ENCODE measurements around the gene CLCN5. TPM values are rescaled to one million over a fixed set of nuclear protein-coding genes. Genes with fewer than 3 reads are reported as not detected.

CLCN5 gene
- total RNA-seq, 2 experiments from 2014 or later: 2.5 to 2.9 TPM

DNA sequence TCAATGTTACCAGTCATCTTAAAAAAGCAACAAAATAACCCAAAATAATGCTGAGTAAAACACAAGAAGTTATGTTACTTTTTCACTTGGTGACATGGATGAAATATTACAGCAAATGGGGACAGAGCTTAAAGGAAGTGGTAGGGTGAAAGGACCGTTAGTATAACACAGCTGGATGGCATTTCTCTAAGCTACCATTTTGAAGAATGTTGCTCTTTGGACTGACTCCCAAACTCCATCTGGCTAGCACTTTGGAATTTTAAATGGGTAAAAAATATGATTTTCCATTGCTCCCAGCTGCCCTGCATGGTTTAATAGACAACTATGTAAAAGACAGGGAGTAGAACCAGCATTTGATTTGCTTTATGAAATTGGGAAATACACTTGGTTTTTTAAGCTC lies 27.6 kb downstream of the CLCN5 start:
- H3K9me3 Mint-ChIP-seq: no peaks in the 10 kb centered on the region
- no peak overlapping the region for H3K27ac Mint-ChIP-seq
- no peak for DNase-seq
- CTCF ChIA-PET: no interaction called here
- H3K36me3 Mint-ChIP-seq: no peaks in the 10 kb centered on the region
- intact Hi-C loops (cut with micrococcal nuclease): no loop called here
- POLR2A ChIA-PET: no interaction called here
- H3K27me3 Mint-ChIP-seq: no peaks in the 10 kb centered on the region
- no peak overlapping the region for H3K4me3 Mint-ChIP-seq
- H3K4me1 Mint-ChIP-seq (ENCODE audit: low read depth): no peaks in the 10 kb centered on the region

DNA sequence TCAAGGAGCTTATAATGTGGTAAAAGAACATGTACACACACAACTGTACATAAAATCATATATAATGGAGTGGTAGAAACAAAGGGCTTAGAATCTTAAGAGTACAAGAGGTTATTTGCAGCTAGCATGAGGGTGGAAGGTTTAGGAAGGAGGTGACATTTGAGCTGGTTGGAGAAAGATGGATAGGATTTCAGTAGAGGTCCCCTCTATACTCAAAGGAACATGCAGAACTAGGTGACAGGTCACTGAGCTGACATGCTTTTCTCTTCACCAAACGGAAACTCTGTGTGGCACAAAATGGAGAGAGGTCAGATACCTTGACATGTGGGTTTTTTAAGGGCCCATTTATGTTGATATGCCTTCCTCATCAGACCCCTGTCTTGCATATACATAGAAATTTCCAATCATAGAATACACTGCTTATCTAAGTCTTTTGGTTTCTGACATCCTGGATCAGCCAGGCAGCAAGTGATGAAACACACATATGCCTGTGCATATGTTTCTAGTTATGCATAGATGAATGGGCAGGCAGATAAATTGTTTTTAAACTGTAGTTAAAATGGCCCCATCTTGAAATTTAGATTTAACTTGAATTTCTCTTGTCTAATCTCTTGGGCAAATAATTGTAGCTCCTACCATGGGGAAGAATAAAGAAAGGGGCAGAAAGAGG lies 29.3 kb downstream of the CLCN5 start:
- Mint-ChIP-seq H3K4me1 (ENCODE audit: low read depth) (no peaks in the 10 kb centered on the region), H3K27ac (no peak overlapping the region), H3K36me3 (no peaks in the 10 kb centered on the region), H3K9me3 (no peaks in the 10 kb centered on the region), H3K4me3 (no peak overlapping the region), H3K27me3 (no peaks in the 10 kb centered on the region)
- intact Hi-C loops (cut with micrococcal nuclease): no loop called here
- CTCF ChIA-PET: interaction anchor here (1.0 kb wide), 1 partner anchor 36 kb away, joined by 3 read pairs; no protein-coding TSS in a partner anchor
- DNase-seq: no peak
- POLR2A ChIA-PET: no interaction called here

DNA sequence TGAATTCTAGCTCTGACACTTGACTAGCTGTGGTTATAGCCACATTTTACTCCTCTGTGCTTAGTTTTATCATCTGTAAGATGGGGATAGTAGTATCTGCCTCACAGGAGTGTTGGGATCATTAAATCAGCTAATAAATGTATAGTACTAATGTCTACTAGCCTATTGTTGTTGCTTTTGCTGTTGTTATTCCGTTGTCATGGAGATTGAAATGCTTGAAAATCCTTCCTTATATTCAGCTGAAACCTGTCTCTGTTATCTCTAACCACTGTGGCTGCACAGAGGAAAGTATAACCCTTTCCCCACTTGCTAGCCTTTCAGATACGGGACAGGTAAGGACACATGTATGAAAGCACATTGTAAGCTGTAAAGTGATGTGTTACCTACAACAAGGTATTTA lies 33.9 kb downstream of the CLCN5 start:
- ChIA-PET CTCF (no interaction called here), POLR2A (no interaction called here)
- DNase-seq: no peak
- no peaks in the 10 kb centered on the region for H3K4me1 Mint-ChIP-seq (ENCODE audit: low read depth)
- no peak overlapping the region for H3K4me3 Mint-ChIP-seq
- no peaks in the 10 kb centered on the region for H3K9me3 Mint-ChIP-seq
- no peaks in the 10 kb centered on the region for H3K27me3 Mint-ChIP-seq
- H3K27ac Mint-ChIP-seq: no peak overlapping the region
- no peaks in the 10 kb centered on the region for H3K36me3 Mint-ChIP-seq
- intact Hi-C loops (cut with micrococcal nuclease): no loop called here

DNA sequence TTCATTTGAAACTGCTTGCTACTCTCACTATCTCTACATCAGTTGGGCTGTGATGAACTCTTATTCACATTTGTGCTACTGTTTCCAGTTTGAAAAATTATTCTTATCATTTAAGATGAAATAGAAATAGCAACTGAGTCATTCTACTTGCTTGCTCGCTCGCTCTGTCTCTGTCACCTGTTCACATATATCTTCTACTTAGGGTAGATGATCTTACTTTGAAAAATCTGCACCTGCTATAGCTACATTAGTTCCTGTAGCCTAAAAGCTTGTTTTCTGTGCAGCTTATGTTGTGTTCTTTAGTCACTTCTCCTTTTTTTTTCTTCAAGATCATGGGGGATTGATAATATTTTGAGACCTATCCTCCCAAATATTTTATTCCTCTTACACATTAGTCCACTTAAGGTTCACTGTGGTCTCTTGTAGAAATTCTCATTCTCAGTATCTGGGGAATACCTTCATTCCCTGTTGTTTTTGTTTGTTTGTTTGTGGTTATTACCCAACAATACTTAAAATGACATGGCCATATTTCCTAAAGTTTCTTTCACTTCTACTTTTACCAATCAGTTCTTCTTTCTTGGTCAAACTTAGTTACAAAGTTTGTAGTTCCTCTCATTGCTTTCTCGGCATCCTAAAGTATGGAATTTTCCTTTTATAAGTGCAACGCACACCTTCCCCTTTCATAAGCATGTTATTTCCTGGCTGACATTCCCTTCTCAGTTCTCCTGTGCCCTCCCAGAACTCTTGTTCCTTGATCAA lies 36.5 kb downstream of the CLCN5 start:
- Mint-ChIP-seq H3K36me3 (no peaks in the 10 kb centered on the region), H3K9me3 (no peaks in the 10 kb centered on the region), H3K27ac (no peak overlapping the region), H3K27me3 (no peaks in the 10 kb centered on the region), H3K4me3 (no peak overlapping the region), H3K4me1 (ENCODE audit: low read depth) (no peaks in the 10 kb centered on the region)
- ChIA-PET CTCF (no interaction called here), POLR2A (no interaction called here)
- intact Hi-C loops (cut with micrococcal nuclease): no loop called here
- DNase-seq: no peak

DNA sequence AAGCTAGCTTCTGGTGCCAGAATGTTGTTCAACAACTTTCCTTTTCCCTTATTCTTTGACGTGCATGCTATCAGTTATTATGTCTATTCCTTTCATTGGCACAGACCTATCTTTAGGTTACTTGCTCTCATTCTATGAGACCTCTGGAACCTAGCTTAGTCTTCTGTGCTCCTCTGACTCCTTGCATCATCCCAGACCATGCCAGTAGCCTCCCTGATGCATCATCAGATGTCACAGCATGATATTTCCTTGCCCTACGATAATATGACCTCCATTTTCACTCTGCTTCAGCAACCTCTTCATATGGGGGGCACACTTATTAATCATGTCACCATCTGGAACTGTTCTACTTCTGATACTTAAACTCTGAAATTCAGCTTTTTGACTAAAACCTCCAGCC lies 37.2 kb downstream of the CLCN5 start:
- no peaks in the 10 kb centered on the region for H3K4me1 Mint-ChIP-seq (ENCODE audit: low read depth)
- no peak overlapping the region for H3K4me3 Mint-ChIP-seq
- H3K9me3 Mint-ChIP-seq: no peaks in the 10 kb centered on the region
- DNase-seq: no peak
- H3K27ac Mint-ChIP-seq: no peak overlapping the region
- intact Hi-C loops (cut with micrococcal nuclease): no loop called here
- no peaks in the 10 kb centered on the region for H3K36me3 Mint-ChIP-seq
- no peaks in the 10 kb centered on the region for H3K27me3 Mint-ChIP-seq
- ChIA-PET POLR2A (no interaction called here), CTCF (no interaction called here)

DNA sequence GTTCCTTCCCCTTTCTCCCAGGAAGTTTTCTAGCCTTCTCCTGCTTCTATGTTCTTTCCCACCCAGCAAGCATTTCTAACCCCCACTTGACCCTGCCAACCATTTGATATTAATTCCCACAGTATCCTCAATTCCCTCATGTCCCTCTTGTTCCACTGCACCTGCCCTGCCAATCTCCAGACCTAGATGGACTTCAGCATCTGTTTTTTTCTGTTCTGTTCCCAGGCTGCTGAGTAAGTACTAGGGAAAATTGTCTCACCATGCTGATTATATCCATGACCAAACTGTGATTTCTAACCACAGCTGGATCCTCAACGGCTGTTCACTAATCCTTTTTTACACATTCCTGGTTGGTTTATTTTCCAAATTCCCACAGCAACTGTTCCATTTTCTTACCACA lies 37.7 kb downstream of the CLCN5 start:
- no peaks in the 10 kb centered on the region for H3K27me3 Mint-ChIP-seq
- intact Hi-C loops (cut with micrococcal nuclease): no loop called here
- CTCF ChIA-PET: no interaction called here
- H3K4me1 Mint-ChIP-seq (ENCODE audit: low read depth): no peaks in the 10 kb centered on the region
- H3K9me3 Mint-ChIP-seq: no peaks in the 10 kb centered on the region
- DNase-seq: no peak
- H3K36me3 Mint-ChIP-seq: no peaks in the 10 kb centered on the region
- POLR2A ChIA-PET: no interaction called here
- no peak overlapping the region for H3K4me3 Mint-ChIP-seq
- no peak overlapping the region for H3K27ac Mint-ChIP-seq

DNA sequence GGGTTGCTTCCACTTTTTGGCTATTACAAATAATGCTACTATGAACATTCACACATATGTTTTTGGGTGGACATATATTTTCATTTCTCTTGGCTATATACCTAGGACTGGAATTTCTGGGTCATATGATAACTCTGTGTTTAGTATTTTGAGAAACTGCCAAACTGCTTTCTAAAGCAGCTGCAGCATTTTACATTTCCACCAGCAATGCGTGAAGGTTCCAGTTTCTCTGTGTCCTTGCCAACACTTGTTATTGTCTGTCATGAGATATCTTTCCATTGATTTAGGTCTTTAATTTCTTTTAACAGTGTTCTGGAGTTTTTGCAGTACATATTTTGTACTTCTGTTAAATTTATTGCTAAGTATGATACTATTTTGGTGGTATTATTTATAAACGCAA lies 48.3 kb downstream of the CLCN5 start:
- Mint-ChIP-seq H3K4me1 (ENCODE audit: low read depth) (no peaks in the 10 kb centered on the region), H3K27ac (no peak overlapping the region), H3K27me3 (no peaks in the 10 kb centered on the region), H3K36me3 (peaks cover 2% of the 10 kb centered on the region), H3K9me3 (no peaks in the 10 kb centered on the region), H3K4me3 (no peak overlapping the region)
- intact Hi-C loops (cut with micrococcal nuclease): no loop called here
- POLR2A ChIA-PET: no interaction called here
- DNase-seq: no peak
- CTCF ChIA-PET: no interaction called here

DNA sequence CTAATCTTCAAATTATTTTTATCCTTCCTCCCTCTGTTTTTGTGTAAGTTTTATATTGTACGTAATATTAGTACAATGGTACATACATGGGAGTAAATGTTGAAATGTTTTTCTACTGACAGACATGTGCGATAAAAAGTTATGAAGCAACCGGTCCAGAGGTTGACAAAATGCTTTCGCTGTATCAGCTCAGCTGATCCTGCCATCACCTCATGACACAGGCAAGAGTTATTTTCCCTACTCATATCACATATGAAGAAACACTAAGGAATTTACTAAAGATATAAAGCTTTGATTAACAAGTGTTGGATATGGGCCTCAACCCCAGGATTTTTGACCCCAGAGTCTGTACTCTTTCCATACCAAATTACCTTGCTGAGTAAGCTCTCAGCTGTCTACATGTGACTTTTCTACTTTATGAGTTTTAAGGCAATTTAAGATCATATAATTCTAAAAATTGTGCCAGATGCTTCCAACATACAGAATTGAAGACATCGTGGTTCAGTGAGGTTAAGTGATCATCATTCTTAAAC lies 50.0 kb downstream of the CLCN5 start:
- no peaks in the 10 kb centered on the region for H3K9me3 Mint-ChIP-seq
- intact Hi-C loops (cut with micrococcal nuclease): no loop called here
- H3K36me3 Mint-ChIP-seq: peaks cover 2% of the 10 kb centered on the region

DNA sequence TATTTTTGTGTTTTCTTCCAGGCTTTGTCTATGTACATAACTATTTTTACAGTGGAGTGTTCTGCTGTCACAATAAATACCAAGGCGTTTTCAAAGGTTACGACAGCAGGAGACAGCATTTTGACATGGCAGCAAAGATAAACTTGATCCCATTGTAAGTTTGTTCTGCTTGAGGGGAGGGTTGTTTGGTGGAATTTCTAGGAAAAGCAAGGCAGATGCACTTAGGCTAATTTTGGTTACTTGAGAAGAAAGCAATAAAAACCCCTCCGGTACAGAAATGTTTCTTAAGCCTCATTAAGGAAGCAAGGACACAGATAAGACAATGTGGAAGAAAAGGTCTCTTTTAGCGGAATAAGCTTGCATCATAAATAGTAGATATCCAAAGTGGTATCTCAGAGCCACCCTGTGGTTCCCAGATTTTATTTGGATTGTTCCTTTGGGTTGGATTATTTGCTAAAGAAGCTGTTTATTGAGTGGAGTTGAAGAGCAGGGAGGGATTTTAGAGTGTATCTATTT lies 54.3 kb downstream of the CLCN5 start:
- H3K4me3 Mint-ChIP-seq: no peak overlapping the region
- H3K27ac Mint-ChIP-seq: no peak overlapping the region
- ChIA-PET POLR2A (no interaction called here), CTCF (no interaction called here)
- peaks cover 2% of the 10 kb centered on the region for H3K36me3 Mint-ChIP-seq
- DNase-seq: no peak
- no peaks in the 10 kb centered on the region for H3K9me3 Mint-ChIP-seq
- H3K27me3 Mint-ChIP-seq: no peaks in the 10 kb centered on the region
- intact Hi-C loops (cut with micrococcal nuclease): no loop called here
- H3K4me1 Mint-ChIP-seq (ENCODE audit: low read depth): no peaks in the 10 kb centered on the region

More for the DNA sequence above, 50.0 kb downstream of the CLCN5 start:
- Mint-ChIP-seq H3K27ac (no peak overlapping the region), H3K4me1 (ENCODE audit: low read depth) (no peaks in the 10 kb centered on the region), H3K4me3 (no peak overlapping the region), H3K27me3 (no peaks in the 10 kb centered on the region)
- POLR2A ChIA-PET: no interaction called here
- no peak for DNase-seq
- CTCF ChIA-PET: no interaction called here

DNA sequence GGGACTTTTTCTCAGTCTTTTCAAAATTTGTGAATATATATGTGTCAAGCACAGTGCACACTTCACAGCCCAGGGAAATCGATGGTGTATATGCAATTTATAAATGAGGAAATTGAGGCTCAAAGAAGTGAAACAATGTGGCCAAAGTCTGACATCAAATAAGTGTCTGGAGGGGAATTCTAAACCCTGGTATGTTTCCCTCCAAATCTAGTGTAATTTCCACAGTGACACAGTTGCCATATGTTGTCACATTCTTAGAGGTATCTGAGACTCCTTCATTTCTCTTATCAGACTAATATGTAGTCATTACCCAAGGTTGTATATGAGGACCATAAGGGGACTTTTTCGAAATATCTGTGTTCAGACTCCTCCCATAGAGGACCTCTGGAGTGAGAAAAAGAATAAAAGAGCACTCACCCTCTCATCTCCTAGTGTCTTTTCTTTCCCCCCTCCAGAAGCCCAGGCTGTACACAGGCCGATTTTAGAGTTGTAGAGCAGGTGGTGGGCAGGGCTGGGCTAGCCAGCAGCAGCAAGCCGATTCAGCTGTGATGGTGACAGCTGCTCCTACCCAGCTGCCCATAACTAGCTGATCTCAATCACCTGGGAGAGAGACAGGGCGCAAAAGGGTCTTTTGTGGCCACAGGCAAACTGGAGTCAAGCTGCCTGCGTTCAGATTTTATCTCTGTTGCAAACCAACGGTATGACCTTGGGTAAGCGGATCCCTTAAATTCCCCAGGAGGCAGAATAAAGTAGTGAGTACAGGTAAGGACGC lies 55.1 kb downstream of the CLCN5 start:
- POLR2A ChIA-PET: no interaction called here
- no peak for DNase-seq
- Mint-ChIP-seq H3K36me3 (peaks cover 2% of the 10 kb centered on the region), H3K4me1 (ENCODE audit: low read depth) (no peaks in the 10 kb centered on the region), H3K4me3 (no peak overlapping the region), H3K27ac (no peak overlapping the region), H3K9me3 (no peaks in the 10 kb centered on the region), H3K27me3 (no peaks in the 10 kb centered on the region)
- CTCF ChIA-PET: no interaction called here
- intact Hi-C loops (cut with micrococcal nuclease): no loop called here

DNA sequence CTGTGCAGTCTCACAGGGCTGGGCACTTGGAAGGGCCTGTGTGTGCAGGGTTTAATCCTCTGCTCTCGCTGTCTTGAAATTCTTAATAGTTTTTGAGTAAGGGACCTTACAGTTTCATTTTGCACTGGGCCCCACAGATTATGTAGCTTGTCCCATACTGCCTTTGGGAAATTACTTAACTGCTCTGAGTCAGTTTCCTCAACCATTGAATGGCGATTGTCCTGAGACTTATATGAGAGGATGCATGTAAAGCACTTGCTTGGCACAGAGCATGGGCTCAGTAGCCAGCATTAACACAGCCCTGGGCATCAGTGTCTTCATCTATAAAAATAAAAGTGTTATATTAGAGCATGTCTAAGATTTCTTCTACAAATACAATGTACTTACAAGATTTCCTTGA lies 55.8 kb downstream of the CLCN5 start:
- no peak for DNase-seq
- Mint-ChIP-seq H3K4me1 (ENCODE audit: low read depth) (no peaks in the 10 kb centered on the region), H3K27ac (no peak overlapping the region), H3K4me3 (no peak overlapping the region), H3K27me3 (no peaks in the 10 kb centered on the region), H3K36me3 (peaks cover 2% of the 10 kb centered on the region), H3K9me3 (no peaks in the 10 kb centered on the region)
- POLR2A ChIA-PET: no interaction called here
- CTCF ChIA-PET: no interaction called here
- intact Hi-C loops (cut with micrococcal nuclease): no loop called here

DNA sequence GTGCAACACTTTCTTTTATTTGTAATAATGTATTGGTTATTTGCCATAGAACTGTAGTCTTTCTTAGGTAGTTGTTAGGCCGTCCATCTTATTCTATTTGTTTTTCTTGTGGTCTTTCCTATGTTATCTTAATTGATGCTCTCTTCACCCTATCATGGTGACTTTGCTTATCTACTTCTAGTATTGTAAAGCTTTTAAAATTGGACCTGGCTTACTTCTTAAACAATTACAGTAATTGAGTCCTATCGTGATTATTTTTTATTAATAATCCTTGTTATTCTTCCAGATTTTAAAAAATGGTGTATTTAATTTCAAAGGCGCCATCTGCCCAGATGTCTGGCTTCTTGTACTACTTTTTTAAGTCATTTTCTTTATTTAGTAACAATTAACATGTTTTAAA lies 63.7 kb downstream of the CLCN5 start:
- Mint-ChIP-seq H3K27me3 (no peaks in the 10 kb centered on the region), H3K4me3 (no peak overlapping the region), H3K27ac (no peak overlapping the region), H3K4me1 (ENCODE audit: low read depth) (no peaks in the 10 kb centered on the region), H3K36me3 (no peaks in the 10 kb centered on the region), H3K9me3 (no peaks in the 10 kb centered on the region)
- intact Hi-C loops (cut with micrococcal nuclease): no loop called here
- POLR2A ChIA-PET: no interaction called here
- CTCF ChIA-PET: no interaction called here
- DNase-seq: no peak

All from activated CD4-positive, alpha-beta memory T cell treated with anti-CD3 and anti-CD28 coated beads for 36 hours (primary cell).